Thyroid gland (tissue), 4 donors: Measurements from ENCODE around the gene CCDC39.

Source experiments
- POLR2A ChIP-seq, 2 donors: fragments of 450-650 bp; IDR thresholded peaks; one replicate each; pipeline ENCODE4 v1.6.1; 2017; ENCODE audit warnings: antibody characterized with exemption in 2 of 2, mild to moderate bottlenecking in 2 of 2, moderate library complexity in 1 of 2
- TF ChIP-seq, protein P1 (sequence below), 6 experiments: fragments of 200-600 bp in 3 of 6; fragments of 450-650 bp in 3 of 6; sonication (generic) in 3 of 6; IDR thresholded peaks; one replicate each; pipeline ENCODE4 v1.5.1; 2016 to 2019; ENCODE audit warnings: antibody characterized with exemption in 6 of 6, mild to moderate bottlenecking in 2 of 6, inconsistent platforms in 1 of 6, moderate library complexity in 1 of 6

DNA sequence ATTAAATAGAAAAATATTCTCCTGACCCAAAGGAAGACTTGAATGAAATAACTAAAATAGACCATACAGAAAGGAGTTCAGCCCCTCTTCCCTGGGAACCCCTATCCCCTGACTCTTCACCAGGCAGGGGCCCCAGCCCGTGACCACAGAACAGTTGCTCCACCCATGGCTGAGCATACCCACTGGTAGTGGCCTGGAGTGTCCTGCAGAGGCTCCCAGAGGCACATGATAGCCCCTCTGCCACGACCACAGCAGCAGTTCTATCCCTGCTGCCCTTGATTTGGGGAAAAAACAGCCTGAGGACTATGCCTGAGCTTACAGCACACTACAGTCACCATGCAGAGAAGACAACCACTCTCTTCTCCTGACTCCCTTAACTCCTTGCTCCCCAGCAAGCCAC is 45.6 kb downstream of the CCDC39 start:
- no peak for TF ChIP-seq POLR2A (IDR thresholded peaks at IDR 0.05)
- TF ChIP-seq, protein P1, sequence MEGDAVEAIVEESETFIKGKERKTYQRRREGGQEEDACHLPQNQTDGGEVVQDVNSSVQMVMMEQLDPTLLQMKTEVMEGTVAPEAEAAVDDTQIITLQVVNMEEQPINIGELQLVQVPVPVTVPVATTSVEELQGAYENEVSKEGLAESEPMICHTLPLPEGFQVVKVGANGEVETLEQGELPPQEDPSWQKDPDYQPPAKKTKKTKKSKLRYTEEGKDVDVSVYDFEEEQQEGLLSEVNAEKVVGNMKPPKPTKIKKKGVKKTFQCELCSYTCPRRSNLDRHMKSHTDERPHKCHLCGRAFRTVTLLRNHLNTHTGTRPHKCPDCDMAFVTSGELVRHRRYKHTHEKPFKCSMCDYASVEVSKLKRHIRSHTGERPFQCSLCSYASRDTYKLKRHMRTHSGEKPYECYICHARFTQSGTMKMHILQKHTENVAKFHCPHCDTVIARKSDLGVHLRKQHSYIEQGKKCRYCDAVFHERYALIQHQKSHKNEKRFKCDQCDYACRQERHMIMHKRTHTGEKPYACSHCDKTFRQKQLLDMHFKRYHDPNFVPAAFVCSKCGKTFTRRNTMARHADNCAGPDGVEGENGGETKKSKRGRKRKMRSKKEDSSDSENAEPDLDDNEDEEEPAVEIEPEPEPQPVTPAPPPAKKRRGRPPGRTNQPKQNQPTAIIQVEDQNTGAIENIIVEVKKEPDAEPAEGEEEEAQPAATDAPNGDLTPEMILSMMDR (IDR thresholded peaks at IDR 0.05), result no peak
